HCEC 1CT (cell line): ENCODE results near the gene XPNPEP2.

Source experiments
- DNase-seq: peaks from one replicate; pipeline ENCODE4 v3.0.0-alpha.2; 2017

Gene XPNPEP2

GRCh38 chrX:129804806-129805205 lies 66.0 kb downstream of the XPNPEP2 start:
- DNase-seq, result no peak

GRCh38 chrX:129808158-129808828 lies 69.5 kb downstream of the XPNPEP2 start:
- DNase-seq, result no peak

GRCh38 chrX:129808829-129809796 lies 70.3 kb downstream of the XPNPEP2 start:
- peak; percentile 29 for DNase-seq

- no peak for DNase-seq
Measured at GRCh38 chrX:129813662-129814368, 75.0 kb downstream of the XPNPEP2 start.

- no peak for DNase-seq
Measured at GRCh38 chrX:129818123-129818522, 79.3 kb downstream of the XPNPEP2 start.
